GM23338 (cell line): ENCODE data around the gene ADPRHL1.

ENCODE experiments used
- CREB1 ChIP-seq: fragments of 250-450 bp; sonication (Bioruptor Pico); IDR thresholded peaks from 2 replicates; pipeline ENCODE4 v1.5.0; 2020; ENCODE audit warnings: low read depth, mild to moderate bottlenecking, moderate library complexity
- ETS1 ChIP-seq: IDR thresholded peaks from 2 replicates; pipeline ENCODE4 v1.6.1; 2016; ENCODE audit warnings: antibody characterized with exemption
- EZH2 ChIP-seq: fragments of 200-600 bp; sonication (generic); IDR thresholded peaks from one replicate; pipeline ENCODE4 v1.8.0; 2017; ENCODE audit warnings: antibody characterized with exemption, mild to moderate bottlenecking, low read depth; ENCODE audit not compliant: unreplicated experiment
- EZH2phosphoT487 ChIP-seq: fragments of 200-600 bp; sonication (generic); IDR thresholded peaks from one replicate; pipeline ENCODE4 v1.8.1; 2018; ENCODE audit warnings: antibody characterized with exemption; ENCODE audit not compliant: unreplicated experiment
- POLR2AphosphoS5 ChIP-seq: IDR thresholded peaks from 2 replicates; pipeline ENCODE4 v1.6.1; 2016; ENCODE audit warnings: antibody characterized with exemption, low read depth
- REST ChIP-seq: IDR thresholded peaks from one replicate; pipeline ENCODE4 v1.6.1; 2018; ENCODE audit warnings: antibody characterized with exemption; ENCODE audit not compliant: unreplicated experiment
- STAT1 ChIP-seq: IDR thresholded peaks from one replicate; pipeline ENCODE4 v1.6.1; 2016; ENCODE audit warnings: antibody characterized with exemption; ENCODE audit not compliant: unreplicated experiment
- TF ChIP-seq, protein P1 (sequence below), 2 experiments: fragments of 200-600 bp in 1 of 2; sonication (generic) in 1 of 2; conservative IDR thresholded peaks; 2 replicates each; pipeline versions ENCODE4 v1.5.1 to v1.6.1; 2016 to 2017; ENCODE audit warnings: antibody characterized with exemption in 2 of 2, low read depth in 2 of 2, mild to moderate bottlenecking in 2 of 2, moderate library complexity in 1 of 2
- TF ChIP-seq, protein P2 (sequence below): fragments of 250-450 bp; sonication (Bioruptor Pico); IDR thresholded peaks from 2 replicates; pipeline ENCODE4 v1.5.0; 2020; ENCODE audit warnings: mild to moderate bottlenecking, moderate library complexity

DNA sequence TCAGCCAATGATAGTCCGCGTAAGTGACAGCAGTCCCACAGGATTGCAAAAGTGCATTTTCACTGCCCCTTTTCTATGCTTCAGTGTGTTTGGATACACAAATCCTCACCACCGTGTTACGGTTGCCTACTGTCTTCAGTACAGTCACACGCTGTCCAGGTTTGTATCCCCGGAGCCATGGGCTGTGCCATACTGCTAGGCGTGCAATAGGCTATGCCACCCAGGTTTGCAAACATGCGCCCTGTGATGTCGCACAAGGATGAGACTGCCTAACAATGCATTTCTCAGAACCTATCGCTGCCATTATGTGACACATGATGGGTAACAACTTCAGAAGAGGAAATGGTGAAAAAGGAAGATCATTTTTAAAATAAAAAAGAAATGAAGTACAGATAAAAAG, 16.8 kb upstream of the ADPRHL1 start:
- TF ChIP-seq EZH2 (no peak), POLR2AphosphoS5 (no peak), REST (no peak), CREB1 (CRISPR knock-in tag) (no peak), STAT1 (no peak), ETS1 (no peak), EZH2phosphoT487 (no peak)
- TF ChIP-seq, protein P1, sequence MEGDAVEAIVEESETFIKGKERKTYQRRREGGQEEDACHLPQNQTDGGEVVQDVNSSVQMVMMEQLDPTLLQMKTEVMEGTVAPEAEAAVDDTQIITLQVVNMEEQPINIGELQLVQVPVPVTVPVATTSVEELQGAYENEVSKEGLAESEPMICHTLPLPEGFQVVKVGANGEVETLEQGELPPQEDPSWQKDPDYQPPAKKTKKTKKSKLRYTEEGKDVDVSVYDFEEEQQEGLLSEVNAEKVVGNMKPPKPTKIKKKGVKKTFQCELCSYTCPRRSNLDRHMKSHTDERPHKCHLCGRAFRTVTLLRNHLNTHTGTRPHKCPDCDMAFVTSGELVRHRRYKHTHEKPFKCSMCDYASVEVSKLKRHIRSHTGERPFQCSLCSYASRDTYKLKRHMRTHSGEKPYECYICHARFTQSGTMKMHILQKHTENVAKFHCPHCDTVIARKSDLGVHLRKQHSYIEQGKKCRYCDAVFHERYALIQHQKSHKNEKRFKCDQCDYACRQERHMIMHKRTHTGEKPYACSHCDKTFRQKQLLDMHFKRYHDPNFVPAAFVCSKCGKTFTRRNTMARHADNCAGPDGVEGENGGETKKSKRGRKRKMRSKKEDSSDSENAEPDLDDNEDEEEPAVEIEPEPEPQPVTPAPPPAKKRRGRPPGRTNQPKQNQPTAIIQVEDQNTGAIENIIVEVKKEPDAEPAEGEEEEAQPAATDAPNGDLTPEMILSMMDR (conservative IDR thresholded peaks at IDR 0.05; ENCODE audit: low read depth in 2 of 2) = no peak
- TF ChIP-seq, protein P2, sequence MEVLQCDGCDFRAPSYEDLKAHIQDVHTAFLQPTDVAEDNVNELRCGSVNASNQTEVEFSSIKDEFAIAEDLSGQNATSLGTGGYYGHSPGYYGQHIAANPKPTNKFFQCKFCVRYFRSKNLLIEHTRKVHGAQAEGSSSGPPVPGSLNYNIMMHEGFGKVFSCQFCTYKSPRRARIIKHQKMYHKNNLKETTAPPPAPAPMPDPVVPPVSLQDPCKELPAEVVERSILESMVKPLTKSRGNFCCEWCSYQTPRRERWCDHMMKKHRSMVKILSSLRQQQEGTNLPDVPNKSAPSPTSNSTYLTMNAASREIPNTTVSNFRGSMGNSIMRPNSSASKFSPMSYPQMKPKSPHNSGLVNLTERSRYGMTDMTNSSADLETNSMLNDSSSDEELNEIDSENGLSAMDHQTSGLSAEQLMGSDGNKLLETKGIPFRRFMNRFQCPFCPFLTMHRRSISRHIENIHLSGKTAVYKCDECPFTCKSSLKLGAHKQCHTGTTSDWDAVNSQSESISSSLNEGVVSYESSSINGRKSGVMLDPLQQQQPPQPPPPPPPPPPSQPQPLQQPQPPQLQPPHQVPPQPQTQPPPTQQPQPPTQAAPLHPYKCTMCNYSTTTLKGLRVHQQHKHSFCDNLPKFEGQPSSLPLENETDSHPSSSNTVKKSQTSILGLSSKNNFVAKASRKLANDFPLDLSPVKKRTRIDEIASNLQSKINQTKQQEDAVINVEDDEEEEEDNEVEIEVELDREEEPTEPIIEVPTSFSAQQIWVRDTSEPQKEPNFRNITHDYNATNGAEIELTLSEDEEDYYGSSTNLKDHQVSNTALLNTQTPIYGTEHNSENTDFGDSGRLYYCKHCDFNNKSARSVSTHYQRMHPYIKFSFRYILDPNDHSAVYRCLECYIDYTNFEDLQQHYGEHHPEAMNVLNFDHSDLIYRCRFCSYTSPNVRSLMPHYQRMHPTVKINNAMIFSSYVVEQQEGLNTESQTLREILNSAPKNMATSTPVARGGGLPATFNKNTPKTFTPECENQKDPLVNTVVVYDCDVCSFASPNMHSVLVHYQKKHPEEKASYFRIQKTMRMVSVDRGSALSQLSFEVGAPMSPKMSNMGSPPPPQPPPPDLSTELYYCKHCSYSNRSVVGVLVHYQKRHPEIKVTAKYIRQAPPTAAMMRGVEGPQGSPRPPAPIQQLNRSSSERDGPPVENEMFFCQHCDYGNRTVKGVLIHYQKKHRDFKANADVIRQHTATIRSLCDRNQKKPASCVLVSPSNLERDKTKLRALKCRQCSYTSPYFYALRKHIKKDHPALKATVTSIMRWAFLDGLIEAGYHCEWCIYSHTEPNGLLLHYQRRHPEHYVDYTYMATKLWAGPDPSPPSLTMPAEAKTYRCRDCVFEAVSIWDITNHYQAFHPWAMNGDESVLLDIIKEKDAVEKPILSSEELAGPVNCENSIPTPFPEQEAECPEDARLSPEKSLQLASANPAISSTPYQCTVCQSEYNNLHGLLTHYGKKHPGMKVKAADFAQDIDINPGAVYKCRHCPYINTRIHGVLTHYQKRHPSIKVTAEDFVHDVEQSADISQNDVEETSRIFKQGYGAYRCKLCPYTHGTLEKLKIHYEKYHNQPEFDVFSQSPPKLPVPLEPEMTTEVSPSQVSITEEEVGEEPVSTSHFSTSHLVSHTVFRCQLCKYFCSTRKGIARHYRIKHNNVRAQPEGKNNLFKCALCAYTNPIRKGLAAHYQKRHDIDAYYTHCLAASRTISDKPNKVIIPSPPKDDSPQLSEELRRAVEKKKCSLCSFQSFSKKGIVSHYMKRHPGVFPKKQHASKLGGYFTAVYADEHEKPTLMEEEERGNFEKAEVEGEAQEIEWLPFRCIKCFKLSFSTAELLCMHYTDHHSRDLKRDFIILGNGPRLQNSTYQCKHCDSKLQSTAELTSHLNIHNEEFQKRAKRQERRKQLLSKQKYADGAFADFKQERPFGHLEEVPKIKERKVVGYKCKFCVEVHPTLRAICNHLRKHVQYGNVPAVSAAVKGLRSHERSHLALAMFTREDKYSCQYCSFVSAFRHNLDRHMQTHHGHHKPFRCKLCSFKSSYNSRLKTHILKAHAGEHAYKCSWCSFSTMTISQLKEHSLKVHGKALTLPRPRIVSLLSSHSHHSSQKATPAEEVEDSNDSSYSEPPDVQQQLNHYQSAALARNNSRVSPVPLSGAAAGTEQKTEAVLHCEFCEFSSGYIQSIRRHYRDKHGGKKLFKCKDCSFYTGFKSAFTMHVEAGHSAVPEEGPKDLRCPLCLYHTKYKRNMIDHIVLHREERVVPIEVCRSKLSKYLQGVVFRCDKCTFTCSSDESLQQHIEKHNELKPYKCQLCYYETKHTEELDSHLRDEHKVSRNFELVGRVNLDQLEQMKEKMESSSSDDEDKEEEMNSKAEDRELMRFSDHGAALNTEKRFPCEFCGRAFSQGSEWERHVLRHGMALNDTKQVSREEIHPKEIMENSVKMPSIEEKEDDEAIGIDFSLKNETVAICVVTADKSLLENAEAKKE (CRISPR knock-in tag) = no peak
